ENCODE measurements around the gene CRYGN.

CRYGN gene

GRCh38 chr7:151385626-151386300, 54.2 kb downstream of the CRYGN start:
- no peak overlapping the region for H3K4me3 ChIP-seq (replicated peaks; ENCODE audit: insufficient read depth, low read length)
- H3K27ac ChIP-seq (replicated peaks): no peak overlapping the region
- DNase-seq (ENCODE audit: low read depth in 1 of 2, low spot score in 1 of 2): no peak
- TF ChIP-seq GABPA (IDR thresholded peaks at IDR 0.05; ENCODE audit: low read depth): no peak
- no peak for TF ChIP-seq SPI1 (IDR thresholded peaks at IDR 0.05; ENCODE audit: borderline replicate concordance, low read depth)
- TF ChIP-seq POLR2AphosphoS5 (IDR thresholded peaks at IDR 0.05; ENCODE audit: low read depth): no peak
- H3K27me3 ChIP-seq (ENCODE audit: insufficient read depth, poor library complexity, severe bottlenecking): peaks cover 46% of the 10 kb centered on the region

GRCh38 chr7:151384776-151385625, 54.9 kb downstream of the CRYGN start:
- Histone ChIP-seq H3K27ac (replicated peaks) (no peak overlapping the region), H3K4me3 (replicated peaks; ENCODE audit: insufficient read depth, low read length) (no peak overlapping the region), H3K27me3 (ENCODE audit: insufficient read depth, poor library complexity, severe bottlenecking) (peaks cover 43% of the 10 kb centered on the region)
- no peak for DNase-seq (ENCODE audit: low read depth in 1 of 2, low spot score in 1 of 2)
- no peak for TF ChIP-seq POLR2AphosphoS5 (IDR thresholded peaks at IDR 0.05; ENCODE audit: low read depth)
- TF ChIP-seq REST (IDR thresholded peaks at IDR 0.05; ENCODE audit: insufficient replicate concordance, low read depth): no peak
- TF ChIP-seq CTCF (IDR thresholded peaks at IDR 0.05; ENCODE audit: insufficient read depth, low read length): no peak
- TF ChIP-seq GABPA (IDR thresholded peaks at IDR 0.05; ENCODE audit: low read depth): no peak
- no peak for TF ChIP-seq SPI1 (IDR thresholded peaks at IDR 0.05; ENCODE audit: borderline replicate concordance, low read depth)

- TF ChIP-seq SPI1 (IDR thresholded peaks at IDR 0.05; ENCODE audit: borderline replicate concordance, low read depth): no peak
- TF ChIP-seq GABPA (IDR thresholded peaks at IDR 0.05; ENCODE audit: low read depth): no peak
- TF ChIP-seq POLR2AphosphoS5 (IDR thresholded peaks at IDR 0.05; ENCODE audit: low read depth): no peak
- no peak for TF ChIP-seq CTCF (IDR thresholded peaks at IDR 0.05; ENCODE audit: insufficient read depth, low read length)
- TF ChIP-seq REST (IDR thresholded peaks at IDR 0.05; ENCODE audit: insufficient replicate concordance, low read depth): no peak
- peaks cover 36% of the 10 kb centered on the region for H3K27me3 ChIP-seq (ENCODE audit: insufficient read depth, poor library complexity, severe bottlenecking)
Observed at GRCh38 chr7:151384352-151384697, 55.6 kb downstream of the CRYGN start.

GRCh38 chr7:151383638-151384351, 56.1 kb downstream of the CRYGN start:
- TF ChIP-seq POLR2AphosphoS5 (IDR thresholded peaks at IDR 0.05; ENCODE audit: low read depth) (no peak), SPI1 (IDR thresholded peaks at IDR 0.05; ENCODE audit: borderline replicate concordance, low read depth) (no peak), REST (IDR thresholded peaks at IDR 0.05; ENCODE audit: insufficient replicate concordance, low read depth) (no peak), CTCF (IDR thresholded peaks at IDR 0.05; ENCODE audit: insufficient read depth, low read length) (no peak), GABPA (IDR thresholded peaks at IDR 0.05; ENCODE audit: low read depth) (no peak)
- no peak overlapping the region for H3K4me3 ChIP-seq (replicated peaks; ENCODE audit: insufficient read depth, low read length)
- no peak for DNase-seq (ENCODE audit: low read depth in 1 of 2, low spot score in 1 of 2)
- H3K27me3 ChIP-seq (ENCODE audit: insufficient read depth, poor library complexity, severe bottlenecking): peaks cover 35% of the 10 kb centered on the region
- H3K27ac ChIP-seq (replicated peaks): no peak overlapping the region

More at GRCh38 chr7:151384352-151384697, 55.6 kb downstream of the CRYGN start:
- no peak overlapping the region for H3K4me3 ChIP-seq (replicated peaks; ENCODE audit: insufficient read depth, low read length)
- DNase-seq (ENCODE audit: low read depth in 1 of 2, low spot score in 1 of 2): no peak
- no peak overlapping the region for H3K27ac ChIP-seq (replicated peaks)

All from HL-60 (cell line).